Esophagus muscularis mucosa (tissue), 4 donors: ENCODE data around the gene CARM1. TPM values are rescaled to one million over a fixed set of nuclear protein-coding genes. Genes with fewer than 3 reads are reported as not detected.

Experiments used
- DNase-seq: peaks from one replicate; pipeline ENCODE4 v3.0.0-alpha.2; 2017; ENCODE audit errors: extremely low spot score
- H3K27ac ChIP-seq, 4 donors: fragments of 200-600 bp; sonication (generic); replicated peaks in 1 of 4; 1 replicate in 3 of 4; 2 replicates in 1 of 4; pipeline ENCODE4 v1.5.1; 2016 to 2019; ENCODE audit warnings: mild to moderate bottlenecking in 1 of 4
- H3K27me3 ChIP-seq, 4 donors: fragments of 200-600 bp; sonication (generic); one replicate each; pipeline versions ENCODE4 v1.5.1 to v1.6.0; 2016 to 2019
- H3K36me3 ChIP-seq, 4 donors: fragments of 200-600 bp; sonication (generic); one replicate each; pipeline ENCODE4 v1.5.1; 2016 to 2019
- H3K4me1 ChIP-seq, 4 donors: fragments of 200-600 bp; sonication (generic); one replicate each; pipeline ENCODE4 v1.5.1; 2016 to 2019
- H3K4me3 ChIP-seq, 4 donors: fragments of 200-600 bp; sonication (generic); 1 replicate in 2 of 4; 2 replicates in 2 of 4; pipeline ENCODE4 v1.5.1; 2016 to 2019; ENCODE audit warnings: mild to moderate bottlenecking in 4 of 4, moderate library complexity in 1 of 4
- H3K9me3 ChIP-seq, 4 donors: fragments of 200-600 bp; sonication (generic); 1 replicate in 3 of 4; 2 replicates in 1 of 4; pipeline ENCODE4 v1.5.1; 2016 to 2019
- EP300 ChIP-seq: sonication (generic); formaldehyde crosslinking; IDR thresholded peaks from one replicate; pipeline ENCODE4 v1.6.1; 2017; ENCODE audit warnings: antibody characterized with exemption
- POLR2A ChIP-seq: fragments of 450-650 bp; IDR thresholded peaks from one replicate; pipeline ENCODE4 v1.6.1; 2017; ENCODE audit warnings: antibody characterized with exemption, moderate library complexity, mild to moderate bottlenecking, low read depth
- POLR2AphosphoS5 ChIP-seq, 2 donors: sonication (generic); formaldehyde crosslinking; IDR thresholded peaks; one replicate each; pipeline ENCODE4 v1.6.1; 2017; ENCODE audit warnings: antibody characterized with exemption in 2 of 2
- WGBS: methylation state at CpG from one replicate; pipeline ENCODE4 v1.1.5; 2018; 5-methylcytosine and 5-hydroxymethylcytosine counted together
- intact Hi-C: fragments of 100-400 bp; cut with DNase I; formaldehyde crosslinking; loops from one replicate; pipeline ENCODE4 v1.15.1; 2023
- total RNA-seq, 4 donors: library from RNA; depleted of rRNA; stranded (reverse); fragments of >200 nt; gene quantifications; one replicate each; pipeline versions ENCODE4 v1.1.0 to v1.2.1, GENCODE V29; 2016
- TF ChIP-seq, protein P1 (sequence below), 3 experiments: fragments of 200-600 bp in 2 of 3; fragments of 450-650 bp in 1 of 3; sonication (generic) in 2 of 3; IDR thresholded peaks; one replicate each; pipeline ENCODE4 v1.5.1; 2017 to 2019; ENCODE audit warnings: antibody characterized with exemption in 3 of 3, mild to moderate bottlenecking in 2 of 3, moderate library complexity in 1 of 3

CARM1 gene
- total RNA-seq, 4 donors from 2014 or later = 24.9 to 43.5 (median 30.6) TPM

GRCh38 chr19:10921910-10922637, 50.7 kb downstream of the CARM1 start:
- intact Hi-C loops = loop anchor here (5.0 kb wide), 1 partner anchor 40 kb away; no protein-coding TSS in a partner anchor
- WGBS = 82% methylated on average over 28 of the region's 33 CpGs

GRCh38 chr19:10922638-10923014, 51.3 kb downstream of the CARM1 start:
- Histone ChIP-seq H3K27me3 (no peaks in the 10 kb centered on the region), H3K36me3 (peaks cover 30 to 84% (median 77%) of the 10 kb centered on the region in 4 donors), H3K4me3 (no peak overlapping the region), H3K27ac (no peak overlapping the region), H3K4me1 (peaks cover 4 to 8% (median 6%) of the 10 kb centered on the region in 4 donors), H3K9me3 (no peaks in the 10 kb centered on the region)
- TF ChIP-seq POLR2A (no peak), POLR2AphosphoS5 (IDR thresholded peaks at IDR 0.05) (no peak)
- TF ChIP-seq, protein P1, sequence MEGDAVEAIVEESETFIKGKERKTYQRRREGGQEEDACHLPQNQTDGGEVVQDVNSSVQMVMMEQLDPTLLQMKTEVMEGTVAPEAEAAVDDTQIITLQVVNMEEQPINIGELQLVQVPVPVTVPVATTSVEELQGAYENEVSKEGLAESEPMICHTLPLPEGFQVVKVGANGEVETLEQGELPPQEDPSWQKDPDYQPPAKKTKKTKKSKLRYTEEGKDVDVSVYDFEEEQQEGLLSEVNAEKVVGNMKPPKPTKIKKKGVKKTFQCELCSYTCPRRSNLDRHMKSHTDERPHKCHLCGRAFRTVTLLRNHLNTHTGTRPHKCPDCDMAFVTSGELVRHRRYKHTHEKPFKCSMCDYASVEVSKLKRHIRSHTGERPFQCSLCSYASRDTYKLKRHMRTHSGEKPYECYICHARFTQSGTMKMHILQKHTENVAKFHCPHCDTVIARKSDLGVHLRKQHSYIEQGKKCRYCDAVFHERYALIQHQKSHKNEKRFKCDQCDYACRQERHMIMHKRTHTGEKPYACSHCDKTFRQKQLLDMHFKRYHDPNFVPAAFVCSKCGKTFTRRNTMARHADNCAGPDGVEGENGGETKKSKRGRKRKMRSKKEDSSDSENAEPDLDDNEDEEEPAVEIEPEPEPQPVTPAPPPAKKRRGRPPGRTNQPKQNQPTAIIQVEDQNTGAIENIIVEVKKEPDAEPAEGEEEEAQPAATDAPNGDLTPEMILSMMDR (IDR thresholded peaks at IDR 0.05) = no peak
- DNase-seq = no peak
- intact Hi-C loops = loop anchor here (5.0 kb wide), 1 partner anchor 40 kb away; no protein-coding TSS in a partner anchor
- WGBS = 75% methylated on average over 13 of the region's 13 CpGs

More at GRCh38 chr19:10921910-10922637, 50.7 kb downstream of the CARM1 start:
- no peak overlapping the region for H3K4me3 ChIP-seq
- H3K27ac ChIP-seq = no peak overlapping the region
- TF ChIP-seq EP300 = no peak
- TF ChIP-seq POLR2AphosphoS5 (IDR thresholded peaks at IDR 0.05) = no peak
- TF ChIP-seq, protein P1 (IDR thresholded peaks at IDR 0.05) = no peak
- no peak for TF ChIP-seq POLR2A
- H3K4me1 ChIP-seq = peaks cover 0 to 3% (median under 1%) of the 10 kb centered on the region in 4 donors
- H3K9me3 ChIP-seq = no peaks in the 10 kb centered on the region
- DNase-seq = no peak
- H3K36me3 ChIP-seq = peaks cover 30 to 84% (median 77%) of the 10 kb centered on the region in 4 donors
- no peaks in the 10 kb centered on the region for H3K27me3 ChIP-seq

- no peak overlapping the region for H3K27ac ChIP-seq
- no peaks in the 10 kb centered on the region for H3K27me3 ChIP-seq
- TF ChIP-seq POLR2A (no peak), POLR2AphosphoS5 (IDR thresholded peaks at IDR 0.05) (no peak), EP300 (no peak)
- TF ChIP-seq, protein P1 (IDR thresholded peaks at IDR 0.05) = no peak
- no peak for DNase-seq
- intact Hi-C loops = loop anchor here (5.0 kb wide), 1 partner anchor 41 kb away; no protein-coding TSS in a partner anchor
- peaks cover 30 to 76% (median 69%) of the 10 kb centered on the region in 4 donors for H3K36me3 ChIP-seq
- H3K4me1 ChIP-seq = peaks cover 9 to 15% (median 12%) of the 10 kb centered on the region in 4 donors
- H3K9me3 ChIP-seq = no peaks in the 10 kb centered on the region
- no peak overlapping the region for H3K4me3 ChIP-seq
- 81% methylated on average over 22 of the region's 29 CpGs for WGBS
Measured at GRCh38 chr19:10923260-10924112, 52.1 kb downstream of the CARM1 start.

DNA sequence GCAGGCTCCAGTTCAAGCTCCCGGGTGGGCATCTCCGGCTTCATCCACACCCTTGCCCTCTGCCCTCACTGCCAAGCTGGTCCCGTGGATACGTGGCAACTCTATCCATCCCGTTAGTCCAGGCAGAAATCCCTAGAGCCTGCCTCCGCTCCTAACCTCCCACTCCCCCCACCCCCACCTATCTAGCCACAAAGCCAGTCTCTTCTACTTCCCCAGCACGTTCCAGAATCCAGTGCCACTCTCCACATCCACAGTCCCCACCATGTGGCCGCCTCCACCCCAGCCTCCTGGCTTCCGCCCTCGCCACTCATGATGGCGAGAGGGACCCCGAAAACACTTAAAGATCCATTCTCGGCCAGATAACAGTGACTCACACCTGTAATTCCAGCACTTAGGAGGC, 53.2 kb downstream of the CARM1 start:
- intact Hi-C loops = loop anchor here (5.0 kb wide), 1 partner anchor 42 kb away; no protein-coding TSS in a partner anchor
- Histone ChIP-seq H3K4me1 (peaks cover 13 to 22% (median 18%) of the 10 kb centered on the region in 4 donors), H3K36me3 (peaks cover 26 to 65% (median 59%) of the 10 kb centered on the region in 4 donors), H3K27ac (no peak overlapping the region), H3K4me3 (no peak overlapping the region), H3K27me3 (no peaks in the 10 kb centered on the region), H3K9me3 (no peaks in the 10 kb centered on the region)
- DNase-seq = no peak
- no peak for TF ChIP-seq POLR2AphosphoS5 (IDR thresholded peaks at IDR 0.05)
- TF ChIP-seq EP300 = no peak
- TF ChIP-seq, protein P1 (IDR thresholded peaks at IDR 0.05) = no peak
- TF ChIP-seq POLR2A = no peak
- WGBS = 84% methylated on average over 13 of the region's 13 CpGs
